Lower leg skin (tissue), 4 donors: ENCODE results near the gene RTN4RL2. TPM values are rescaled to one million over a fixed set of nuclear protein-coding genes. Genes with fewer than 3 reads are reported as not detected.

Source experiments
- DNase-seq, 2 donors: peaks; one replicate each; pipeline ENCODE4 v3.0.0-alpha.2; 2019; ENCODE audit warnings: low spot score in 2 of 2
- H3K4me3 ChIP-seq: fragments of 200-600 bp; sonication (generic); 2 replicates; pipeline ENCODE4 v1.5.1; 2017; ENCODE audit warnings: mild to moderate bottlenecking, low read depth; ENCODE audit not compliant: poor library complexity, severe bottlenecking
- POLR2A ChIP-seq, 2 donors: fragments of 450-650 bp; IDR thresholded peaks; one replicate each; pipeline ENCODE4 v1.6.1; 2016 to 2017; ENCODE audit warnings: antibody characterized with exemption in 2 of 2, mild to moderate bottlenecking in 1 of 2, moderate library complexity in 1 of 2
- WGBS, 2 donors: methylation state at CpG; one replicate each; pipeline ENCODE4 v1.1.5; 2018; 5-methylcytosine and 5-hydroxymethylcytosine counted together
- intact Hi-C: fragments of 100-400 bp; cut with DNase I; formaldehyde crosslinking; loops from one replicate; pipeline ENCODE4 v1.15.0; 2023; ENCODE audit warnings: low total_unique reads
- total RNA-seq, 4 donors: library from RNA; depleted of rRNA; stranded (reverse); fragments of >200 nt; gene quantifications; one replicate each; pipeline ENCODE4 v1.1.0, GENCODE V29; 2016
- TF ChIP-seq, protein P1 (sequence below), 3 donors: fragments of 450-650 bp; IDR thresholded peaks; one replicate each; pipeline ENCODE4 v1.5.1; 2016; ENCODE audit warnings: antibody characterized with exemption in 3 of 3, mild to moderate bottlenecking in 3 of 3, moderate library complexity in 2 of 3

RTN4RL2 gene
- total RNA-seq, 4 donors from 2014 or later = 0.55 to 3.6 (median 2.3) TPM

DNA sequence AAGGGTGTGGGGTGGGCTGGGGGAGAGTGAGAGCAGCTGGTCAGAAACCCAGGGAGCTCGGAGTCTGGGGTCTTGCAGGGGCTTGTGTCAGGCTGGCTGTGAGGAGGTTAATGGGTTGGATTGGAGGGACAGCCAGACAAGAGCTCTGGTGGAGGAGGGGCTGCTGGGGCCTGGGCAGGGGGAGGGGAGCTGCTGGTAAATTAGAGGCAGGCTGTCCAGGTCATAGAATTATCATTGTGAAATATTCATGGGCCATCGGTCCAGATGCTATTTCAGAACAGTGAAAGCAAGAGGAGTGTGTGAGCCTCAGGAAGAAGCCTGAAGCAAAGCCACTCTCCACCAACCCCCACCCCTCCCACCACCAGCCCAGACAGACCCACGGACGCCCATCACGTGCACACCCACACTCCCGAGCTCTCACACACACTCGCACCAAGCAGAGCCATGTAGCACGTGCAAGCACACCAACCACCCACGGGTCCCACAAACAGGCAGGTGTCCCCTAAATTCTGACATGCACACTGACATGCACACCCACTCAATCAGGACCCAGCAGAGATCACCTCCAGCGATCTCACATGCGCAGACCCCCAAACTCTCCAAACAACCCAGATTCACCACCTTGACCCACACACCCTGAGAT, 18.8 kb downstream of the RTN4RL2 start:
- 46 to 55% methylated on average over 11 of the region's 11 CpGs for WGBS, 2 donors
- no peak for DNase-seq
- no peak overlapping the region for H3K4me3 ChIP-seq
- TF ChIP-seq POLR2A (IDR thresholded peaks at IDR 0.05) = no peak
- TF ChIP-seq, protein P1, sequence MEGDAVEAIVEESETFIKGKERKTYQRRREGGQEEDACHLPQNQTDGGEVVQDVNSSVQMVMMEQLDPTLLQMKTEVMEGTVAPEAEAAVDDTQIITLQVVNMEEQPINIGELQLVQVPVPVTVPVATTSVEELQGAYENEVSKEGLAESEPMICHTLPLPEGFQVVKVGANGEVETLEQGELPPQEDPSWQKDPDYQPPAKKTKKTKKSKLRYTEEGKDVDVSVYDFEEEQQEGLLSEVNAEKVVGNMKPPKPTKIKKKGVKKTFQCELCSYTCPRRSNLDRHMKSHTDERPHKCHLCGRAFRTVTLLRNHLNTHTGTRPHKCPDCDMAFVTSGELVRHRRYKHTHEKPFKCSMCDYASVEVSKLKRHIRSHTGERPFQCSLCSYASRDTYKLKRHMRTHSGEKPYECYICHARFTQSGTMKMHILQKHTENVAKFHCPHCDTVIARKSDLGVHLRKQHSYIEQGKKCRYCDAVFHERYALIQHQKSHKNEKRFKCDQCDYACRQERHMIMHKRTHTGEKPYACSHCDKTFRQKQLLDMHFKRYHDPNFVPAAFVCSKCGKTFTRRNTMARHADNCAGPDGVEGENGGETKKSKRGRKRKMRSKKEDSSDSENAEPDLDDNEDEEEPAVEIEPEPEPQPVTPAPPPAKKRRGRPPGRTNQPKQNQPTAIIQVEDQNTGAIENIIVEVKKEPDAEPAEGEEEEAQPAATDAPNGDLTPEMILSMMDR (IDR thresholded peaks at IDR 0.05) = no peak
- intact Hi-C loops = no loop called here

DNA sequence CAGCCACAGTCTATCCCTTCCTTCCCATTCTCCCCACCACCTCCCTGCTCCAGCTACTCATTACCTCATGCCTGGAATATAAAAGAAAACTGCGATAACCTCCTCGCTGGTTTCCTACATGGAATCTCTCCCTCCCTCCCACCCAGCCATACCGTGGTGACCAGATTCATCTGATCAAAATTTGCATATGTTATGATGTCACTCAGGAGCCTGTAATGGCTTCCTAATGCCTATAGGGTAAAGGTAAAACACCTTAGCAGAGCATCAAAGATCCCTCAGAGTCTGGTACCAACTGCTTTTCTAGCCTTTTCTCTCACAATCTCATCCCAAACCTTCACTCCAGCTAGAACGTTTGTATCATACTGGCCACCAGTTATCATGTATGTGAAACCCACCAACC, 19.6 kb downstream of the RTN4RL2 start:
- TF ChIP-seq, protein P1 (IDR thresholded peaks at IDR 0.05) = no peak
- TF ChIP-seq POLR2A (IDR thresholded peaks at IDR 0.05) = no peak
- no peak for DNase-seq
- no peak overlapping the region for H3K4me3 ChIP-seq
- 20% methylated on average over 4 of the region's 4 CpGs for WGBS, 2 donors
- intact Hi-C loops = no loop called here

DNA sequence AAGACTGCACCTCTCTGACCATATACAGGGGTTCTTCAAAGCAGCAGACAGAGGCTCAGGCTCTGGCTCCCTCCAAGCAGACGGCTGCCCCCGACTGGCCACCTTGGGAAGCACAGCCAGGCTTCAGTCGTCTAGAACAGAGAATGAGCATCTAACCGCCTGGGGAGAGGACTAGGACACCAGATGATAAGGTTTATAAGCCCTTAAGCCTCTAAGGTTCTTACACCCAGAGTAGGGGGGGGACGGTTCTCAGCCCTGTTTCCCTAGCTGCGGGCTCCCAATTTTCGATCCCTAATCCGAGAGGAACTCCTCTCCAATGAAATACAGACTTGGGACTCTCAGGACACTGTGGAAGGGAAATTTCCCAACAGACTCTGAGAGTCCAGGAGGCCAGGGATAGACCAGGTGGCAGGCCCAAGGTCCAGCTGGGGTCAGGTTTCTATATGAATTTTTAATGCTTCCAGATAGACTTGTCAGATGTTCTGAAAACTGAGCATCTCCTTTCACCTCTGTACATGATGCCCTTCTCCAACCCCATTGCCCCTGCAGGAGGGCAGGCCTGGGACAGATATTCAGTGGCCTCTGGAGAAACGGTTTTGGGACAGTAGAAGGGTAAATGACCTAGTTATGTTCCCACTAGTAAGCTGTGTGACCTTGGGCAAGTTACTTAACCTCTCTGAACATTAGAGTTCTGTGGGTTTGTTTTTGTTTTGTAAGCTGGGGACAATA, 20.2 kb downstream of the RTN4RL2 start:
- no peak for TF ChIP-seq POLR2A (IDR thresholded peaks at IDR 0.05)
- TF ChIP-seq, protein P1 (IDR thresholded peaks at IDR 0.05) = no peak
- H3K4me3 ChIP-seq = no peak overlapping the region
- peak; percentile 33 to 92 for DNase-seq
- 43 to 46% methylated on average over 9 of the region's 9 CpGs for WGBS, 2 donors
- intact Hi-C loops = no loop called here

- DNase-seq = no peak
- WGBS, 2 donors = 45 to 58% methylated on average over 2 of the region's 2 CpGs
- H3K4me3 ChIP-seq = no peak overlapping the region
- intact Hi-C loops = no loop called here
- TF ChIP-seq POLR2A (IDR thresholded peaks at IDR 0.05) = no peak
- TF ChIP-seq, protein P1 (IDR thresholded peaks at IDR 0.05) = no peak
Observed at GRCh38 chr11:57481315-57481714, 21.0 kb downstream of the RTN4RL2 start.

- WGBS, 2 donors = 40 to 45% methylated on average over 43 to 44 of the region's 44 CpGs
- H3K4me3 ChIP-seq = no peak overlapping the region
- intact Hi-C loops = no loop called here
- TF ChIP-seq, protein P1 (IDR thresholded peaks at IDR 0.05) = no peak
- no peak for TF ChIP-seq POLR2A (IDR thresholded peaks at IDR 0.05)
- DNase-seq = no peak
Observed at GRCh38 chr11:57481915-57482781, 21.8 kb downstream of the RTN4RL2 start.
